ENCODE data around the gene RASA3.

Gene RASA3

GRCh38 chr13:114030666-114031610, 101.5 kb downstream of the RASA3 start:
- no peak for DNase-seq (ENCODE audit: low read depth)
- TF ChIP-seq CTCF (conservative IDR thresholded peaks at IDR 0.05; ENCODE audit: low read depth, low read length), result no peak
- no peak overlapping the region for H3K4me3 ChIP-seq (ENCODE audit: low read length)

- H3K4me3 ChIP-seq (ENCODE audit: low read length), result no peak overlapping the region
- no peak for DNase-seq (ENCODE audit: low read depth)
- no peak for TF ChIP-seq CTCF (conservative IDR thresholded peaks at IDR 0.05; ENCODE audit: low read depth, low read length)
Measured at GRCh38 chr13:114029866-114030625, 102.4 kb downstream of the RASA3 start.

GRCh38 chr13:114027826-114028225, 104.6 kb downstream of the RASA3 start:
- no peak for DNase-seq (ENCODE audit: low read depth)
- no peak for TF ChIP-seq CTCF (conservative IDR thresholded peaks at IDR 0.05; ENCODE audit: low read depth, low read length)
- no peak overlapping the region for H3K4me3 ChIP-seq (ENCODE audit: low read length)

GRCh38 chr13:114027046-114027715, 105.2 kb downstream of the RASA3 start:
- no peak for DNase-seq (ENCODE audit: low read depth)
- no peak overlapping the region for H3K4me3 ChIP-seq (ENCODE audit: low read length)
- TF ChIP-seq CTCF (conservative IDR thresholded peaks at IDR 0.05; ENCODE audit: low read depth, low read length), result no peak

GRCh38 chr13:114026481-114026880, 105.9 kb downstream of the RASA3 start:
- no peak overlapping the region for H3K4me3 ChIP-seq (ENCODE audit: low read length)
- DNase-seq (ENCODE audit: low read depth), result no peak
- no peak for TF ChIP-seq CTCF (conservative IDR thresholded peaks at IDR 0.05; ENCODE audit: low read depth, low read length)

GRCh38 chr13:114025714-114026431, 106.5 kb downstream of the RASA3 start:
- no peak for TF ChIP-seq CTCF (conservative IDR thresholded peaks at IDR 0.05; ENCODE audit: low read depth, low read length)
- DNase-seq (ENCODE audit: low read depth), result no peak
- H3K4me3 ChIP-seq (ENCODE audit: low read length), result no peak overlapping the region

Measured in retinal pigment epithelial cell (primary cell).